Adrenal gland (tissue), 5 donors: ENCODE measurements around the gene P2RY8.

Experiments
- CTCF ChIP-seq, 6 experiments: fragments of 450-650 bp in 4 of 6; fragments of 200-600 bp in 2 of 6; sonication (generic) in 1 of 6; IDR thresholded peaks; 1 replicate in 5 of 6; 2 replicates in 1 of 6; pipeline versions ENCODE4 v1.5.1 to v1.8.0; 2016 to 2021; ENCODE audit warnings: antibody characterized with exemption in 6 of 6, mild to moderate bottlenecking in 2 of 6, moderate library complexity in 1 of 6
- POLR2A ChIP-seq, 2 donors: fragments of 450-650 bp; IDR thresholded peaks; one replicate each; pipeline ENCODE4 v1.6.1; 2017; ENCODE audit warnings: antibody characterized with exemption in 2 of 2, mild to moderate bottlenecking in 2 of 2, moderate library complexity in 1 of 2
- donor health status: DM: no; HTN: no; CAD: no.

GRCh38 chrX:1581132-1581531 lies 44.1 kb upstream of the P2RY8 start:
- TF ChIP-seq CTCF (IDR thresholded peaks at IDR 0.05), result peak; percentile 67 to 91 (median 82)
- no peak for TF ChIP-seq POLR2A (IDR thresholded peaks at IDR 0.05)
